ENCODE data around the gene PBRM1.

GRCh38 chr3:52551118-52551517 lies 134.6 kb downstream of the PBRM1 start:
- no peak for TF ChIP-seq ATF3 (IDR thresholded peaks at IDR 0.05)
- TF ChIP-seq, protein P1, sequence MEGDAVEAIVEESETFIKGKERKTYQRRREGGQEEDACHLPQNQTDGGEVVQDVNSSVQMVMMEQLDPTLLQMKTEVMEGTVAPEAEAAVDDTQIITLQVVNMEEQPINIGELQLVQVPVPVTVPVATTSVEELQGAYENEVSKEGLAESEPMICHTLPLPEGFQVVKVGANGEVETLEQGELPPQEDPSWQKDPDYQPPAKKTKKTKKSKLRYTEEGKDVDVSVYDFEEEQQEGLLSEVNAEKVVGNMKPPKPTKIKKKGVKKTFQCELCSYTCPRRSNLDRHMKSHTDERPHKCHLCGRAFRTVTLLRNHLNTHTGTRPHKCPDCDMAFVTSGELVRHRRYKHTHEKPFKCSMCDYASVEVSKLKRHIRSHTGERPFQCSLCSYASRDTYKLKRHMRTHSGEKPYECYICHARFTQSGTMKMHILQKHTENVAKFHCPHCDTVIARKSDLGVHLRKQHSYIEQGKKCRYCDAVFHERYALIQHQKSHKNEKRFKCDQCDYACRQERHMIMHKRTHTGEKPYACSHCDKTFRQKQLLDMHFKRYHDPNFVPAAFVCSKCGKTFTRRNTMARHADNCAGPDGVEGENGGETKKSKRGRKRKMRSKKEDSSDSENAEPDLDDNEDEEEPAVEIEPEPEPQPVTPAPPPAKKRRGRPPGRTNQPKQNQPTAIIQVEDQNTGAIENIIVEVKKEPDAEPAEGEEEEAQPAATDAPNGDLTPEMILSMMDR (IDR thresholded peaks at IDR 0.05 in 2 of 3, conservative IDR thresholded peaks at IDR 0.05 in 1 of 3; ENCODE audit: borderline replicate concordance in 1 of 3, insufficient read depth in 1 of 3, low read depth in 2 of 3, low read length in 2 of 3): no peak
- no peak for TF ChIP-seq POLR2A (IDR thresholded peaks at IDR 0.05; ENCODE audit: borderline replicate concordance, extremely low read depth, insufficient read depth, insufficient read length)
- no peak for TF ChIP-seq ELF1 (IDR thresholded peaks at IDR 0.05; ENCODE audit: borderline replicate concordance, low read depth)
- no peak for TF ChIP-seq JUND (IDR thresholded peaks at IDR 0.05)
- no peak for TF ChIP-seq CEBPB (IDR thresholded peaks at IDR 0.05; ENCODE audit: low read depth)
- TF ChIP-seq EZH2phosphoT487 (IDR thresholded peaks at IDR 0.05; ENCODE audit: borderline replicate concordance): no peak

Data from HCT116 (cell line).